ENCODE results near the gene DLG5. TPM values are rescaled to one million over a fixed set of nuclear protein-coding genes. Genes with fewer than 3 reads are reported as not detected.

The DLG5 gene
- polyA plus RNA-seq, 1 of the 3 experiments (the other 2 are of a cell fraction): 31.3 TPM

GRCh38 chr10:77939561-77940001, 13.0 kb upstream of the DLG5 start:
- Histone ChIP-seq H3K27ac (ENCODE audit: low read depth in 2 of 2, low read length in 1 of 2) (no peak overlapping the region), H3K9me3 (no peaks in the 10 kb centered on the region), H2AFZ (ENCODE audit: low read depth) (no peak overlapping the region), H3K36me3 (replicated peaks in 1 of 2; ENCODE audit: control insufficient read depth in 1 of 2, insufficient read depth in 2 of 2, low read length in 1 of 2) (no peaks in the 10 kb centered on the region), H3K4me3 (ENCODE audit: low read depth in 2 of 2, low read length in 1 of 2) (no peak overlapping the region), H3K79me2 (ENCODE audit: insufficient read depth) (no peaks in the 10 kb centered on the region), H3F3A (replicated peaks; ENCODE audit: insufficient read depth) (peaks cover 16% of the 10 kb centered on the region), H4K20me1 (ENCODE audit: insufficient read depth) (no peaks in the 10 kb centered on the region), H3K9ac (no peak overlapping the region), H3K27me3 (ENCODE audit: insufficient read depth) (no peaks in the 10 kb centered on the region), H3K4me1 (ENCODE audit: control insufficient read depth in 1 of 2, insufficient read depth in 2 of 2, low read depth in 1 of 2, low read length in 1 of 2) (peaks cover 4 to 6% of the 10 kb centered on the region in 2 experiments; a peak in 2 of 4 replicates), H3K9me2 (no peaks in the 10 kb centered on the region), H3K4me2 (no peak overlapping the region)
- DNase-seq: no peak
- TF ChIP-seq MAX (IDR thresholded peaks at IDR 0.05; ENCODE audit: low read depth): no peak
- CTCF ChIA-PET: interaction anchor here (0.6 to 1.8 kb wide), 3 partner anchors 12 to 93 kb away, joined by 3 to 9 read pairs (median 6); partner anchors contain the start of gene DLG5
- no CpG with 5 or more reads among the region's 3 CpGs for WGBS (ENCODE audit: low lambda C conversion rate)
- POLR2A ChIA-PET: no interaction called here

- H3K79me2 ChIP-seq (ENCODE audit: insufficient read depth): no peaks in the 10 kb centered on the region
- WGBS (ENCODE audit: low lambda C conversion rate): 97% methylated on average over 3 of the region's 3 CpGs
- H3K4me1 ChIP-seq (ENCODE audit: control insufficient read depth in 1 of 2, insufficient read depth in 2 of 2, low read depth in 1 of 2, low read length in 1 of 2): peaks cover 0 to 6% of the 10 kb centered on the region in 2 experiments; a peak in 1 of 4 replicates
- no peaks in the 10 kb centered on the region for H3F3A ChIP-seq (replicated peaks; ENCODE audit: insufficient read depth)
- ChIA-PET POLR2A (interaction anchor here (1.1 kb wide), 1 partner anchor 10 kb away, joined by 3 read pairs; no protein-coding TSS in a partner anchor), CTCF (no interaction called here)
- H2AFZ ChIP-seq (ENCODE audit: low read depth): no peak overlapping the region
- no peaks in the 10 kb centered on the region for H3K9me2 ChIP-seq
- DNase-seq: no peak
- no peaks in the 10 kb centered on the region for H3K27me3 ChIP-seq (ENCODE audit: insufficient read depth)
- H3K4me2 ChIP-seq: no peak overlapping the region
- no peak overlapping the region for H3K4me3 ChIP-seq (ENCODE audit: low read depth in 2 of 2, low read length in 1 of 2)
- H4K20me1 ChIP-seq (ENCODE audit: insufficient read depth): no peaks in the 10 kb centered on the region
- H3K9me3 ChIP-seq: no peaks in the 10 kb centered on the region
- no peaks in the 10 kb centered on the region for H3K36me3 ChIP-seq (replicated peaks in 1 of 2; ENCODE audit: control insufficient read depth in 1 of 2, insufficient read depth in 2 of 2, low read length in 1 of 2)
- TF ChIP-seq USF1 (IDR thresholded peaks at IDR 0.05; ENCODE audit: borderline replicate concordance, low read depth) (no peak), EZH2phosphoT487 (IDR thresholded peaks at IDR 0.05; ENCODE audit: borderline replicate concordance, low read depth) (no peak)
- no peak overlapping the region for H3K9ac ChIP-seq
- H3K27ac ChIP-seq (ENCODE audit: low read depth in 2 of 2, low read length in 1 of 2): no peak overlapping the region
Measured at GRCh38 chr10:77936697-77937567, 10.4 kb upstream of the DLG5 start.

GRCh38 chr10:77932016-77932715, 5.6 kb upstream of the DLG5 start:
- no peaks in the 10 kb centered on the region for H3K79me2 ChIP-seq (ENCODE audit: insufficient read depth)
- 83% methylated on average over 8 of the region's 8 CpGs for WGBS (ENCODE audit: low lambda C conversion rate)
- no peaks in the 10 kb centered on the region for H3K36me3 ChIP-seq (replicated peaks in 1 of 2; ENCODE audit: control insufficient read depth in 1 of 2, insufficient read depth in 2 of 2, low read length in 1 of 2)
- H2AFZ ChIP-seq (ENCODE audit: low read depth): no peak overlapping the region
- CTCF ChIA-PET: no interaction called here
- H3K4me3 ChIP-seq (ENCODE audit: low read depth in 2 of 2, low read length in 1 of 2): no peak overlapping the region
- peaks cover 0 to 6% of the 10 kb centered on the region in 2 experiments; a peak in 1 of 4 replicates for H3K4me1 ChIP-seq (ENCODE audit: control insufficient read depth in 1 of 2, insufficient read depth in 2 of 2, low read depth in 1 of 2, low read length in 1 of 2)
- no peaks in the 10 kb centered on the region for H3K27me3 ChIP-seq (ENCODE audit: insufficient read depth)
- no peak overlapping the region for H3K27ac ChIP-seq (ENCODE audit: low read depth in 2 of 2, low read length in 1 of 2)
- no peaks in the 10 kb centered on the region for H4K20me1 ChIP-seq (ENCODE audit: insufficient read depth)
- H3F3A ChIP-seq (replicated peaks; ENCODE audit: insufficient read depth): peaks cover 8% of the 10 kb centered on the region
- TF ChIP-seq NFIC (IDR thresholded peaks at IDR 0.05; ENCODE audit: borderline replicate concordance) (no peak), GATA2 (CRISPR knock-in tag; IDR thresholded peaks at IDR 0.05) (no peak), ZBTB33 (IDR thresholded peaks at IDR 0.05; ENCODE audit: borderline replicate concordance, low read depth) (no peak), MEF2A (IDR thresholded peaks at IDR 0.05; ENCODE audit: borderline replicate concordance, low read depth) (no peak), RAD21 (IDR thresholded peaks at IDR 0.05; ENCODE audit: low read length) (no peak), SMC3 (IDR thresholded peaks at IDR 0.05; ENCODE audit: low read depth, low read length) (no peak), POLR2AphosphoS5 (IDR thresholded peaks at IDR 0.05; ENCODE audit: low read depth, low read length) (no peak), SIN3A (IDR thresholded peaks at IDR 0.05; ENCODE audit: borderline replicate concordance, low read depth, low read length) (no peak), EP300 (IDR thresholded peaks at IDR 0.05; ENCODE audit: borderline replicate concordance in 1 of 2, low read depth in 1 of 2, low read length in 1 of 2) (no peak), RXRA (IDR thresholded peaks at IDR 0.05; ENCODE audit: borderline replicate concordance, low read depth) (no peak), JUND (IDR thresholded peaks at IDR 0.05) (no peak), USF2 (IDR thresholded peaks at IDR 0.05; ENCODE audit: borderline replicate concordance, low read depth, low read length) (no peak), FOXM1 (IDR thresholded peaks at IDR 0.05; ENCODE audit: low read depth) (no peak)
- no peaks in the 10 kb centered on the region for H3K9me2 ChIP-seq
- POLR2A ChIA-PET: interaction anchor here (1.0 kb wide), 1 partner anchor 43 kb away, joined by 3 read pairs; no protein-coding TSS in a partner anchor
- DNase-seq: no peak
- H3K9me3 ChIP-seq: no peaks in the 10 kb centered on the region
- no peak overlapping the region for H3K4me2 ChIP-seq
- H3K9ac ChIP-seq: no peak overlapping the region
